IPS-18a (cell line): ENCODE measurements around the gene RDH5.

Source experiments
- H3K27ac ChIP-seq: one replicate; pipeline ENCODE4 v1.5.1; 2013; ENCODE audit warnings: low read length
- H3K27me3 ChIP-seq: one replicate; pipeline ENCODE4 v1.6.1; 2013; ENCODE audit warnings: mild to moderate bottlenecking, low read length; ENCODE audit not compliant: control insufficient read depth, insufficient read depth
- H3K36me3 ChIP-seq: one replicate; pipeline ENCODE4 v1.6.1; 2013; ENCODE audit warnings: low read depth, low read length; ENCODE audit not compliant: control insufficient read depth
- H3K4me1 ChIP-seq: one replicate; pipeline ENCODE4 v1.6.1; 2013; ENCODE audit warnings: low read depth, low read length; ENCODE audit not compliant: control insufficient read depth
- H3K4me3 ChIP-seq: one replicate; pipeline ENCODE4 v1.5.1; 2013; ENCODE audit warnings: low read length
- H3K9ac ChIP-seq: one replicate; pipeline ENCODE4 v1.6.1; 2013; ENCODE audit warnings: mild to moderate bottlenecking, low read length, moderate library complexity
- H3K9me3 ChIP-seq: one replicate; pipeline ENCODE4 v1.6.1; 2013; ENCODE audit warnings: low read depth, low read length; ENCODE audit not compliant: control insufficient read depth

The RDH5 gene

DNA sequence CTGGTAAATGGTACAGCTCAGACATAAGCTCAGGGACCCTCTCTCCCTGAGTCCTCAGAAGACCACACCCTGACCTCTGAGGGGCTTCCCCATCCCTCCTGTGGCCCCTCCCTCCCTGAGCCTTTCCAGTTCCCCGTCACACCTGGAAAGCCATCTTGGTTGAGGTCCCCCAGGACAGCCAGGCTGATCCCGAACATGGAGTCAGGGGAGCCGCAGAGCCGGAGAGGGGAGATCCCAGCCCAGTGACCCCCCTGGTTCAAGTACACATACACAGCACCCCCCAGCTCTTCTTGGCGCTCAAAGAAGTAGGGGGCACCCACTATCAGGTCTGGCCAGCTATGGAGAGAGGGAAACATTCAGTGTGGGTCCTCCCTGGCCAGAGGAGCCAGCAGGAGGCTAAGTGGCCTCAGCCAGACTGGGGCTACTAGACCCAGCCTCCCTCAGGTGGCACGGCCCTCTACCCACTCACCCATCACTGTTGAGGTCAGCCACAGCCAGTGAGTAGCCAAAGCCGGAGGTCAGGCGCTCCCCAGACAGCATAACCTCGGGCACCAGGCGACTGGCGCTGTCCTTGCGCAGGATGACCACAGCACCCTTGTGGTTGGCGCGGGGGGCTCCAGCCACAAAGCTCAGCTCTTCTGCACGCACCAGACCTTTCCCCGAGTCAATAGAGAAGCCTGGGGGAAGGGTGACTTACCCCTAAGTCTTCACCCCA is 21.8 kb upstream of the RDH5 start:
- Histone ChIP-seq H3K4me3 (no peak overlapping the region), H3K27ac (no peak overlapping the region), H3K9ac (no peak overlapping the region), H3K27me3 (no peaks in the 10 kb centered on the region), H3K36me3 (peaks cover 14% of the 10 kb centered on the region), H3K9me3 (no peaks in the 10 kb centered on the region), H3K4me1 (no peaks in the 10 kb centered on the region)

DNA sequence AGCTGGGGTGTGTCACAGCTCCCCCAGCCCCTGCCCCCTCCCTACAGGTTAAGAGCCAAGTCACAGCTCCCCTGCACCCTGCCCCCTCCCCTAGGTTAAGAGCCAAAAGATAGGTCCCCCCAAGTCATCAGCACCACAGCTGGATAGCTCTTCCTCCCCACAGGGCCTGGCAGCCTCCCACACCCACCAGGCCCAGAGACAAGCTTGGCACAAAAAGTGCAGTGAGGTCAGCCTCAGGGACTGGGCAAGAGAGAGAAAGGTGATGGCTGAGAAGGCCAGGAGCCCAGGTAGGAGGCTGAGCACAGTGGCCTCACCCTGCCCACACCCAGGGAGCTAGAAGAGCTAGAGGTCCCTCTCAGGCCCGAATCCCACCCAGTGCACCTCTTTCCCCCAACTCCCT is 21.2 kb upstream of the RDH5 start:
- Histone ChIP-seq H3K9ac (no peak overlapping the region), H3K36me3 (peaks cover 14% of the 10 kb centered on the region), H3K4me3 (no peak overlapping the region), H3K27ac (no peak overlapping the region), H3K9me3 (no peaks in the 10 kb centered on the region), H3K27me3 (no peaks in the 10 kb centered on the region), H3K4me1 (no peaks in the 10 kb centered on the region)

DNA sequence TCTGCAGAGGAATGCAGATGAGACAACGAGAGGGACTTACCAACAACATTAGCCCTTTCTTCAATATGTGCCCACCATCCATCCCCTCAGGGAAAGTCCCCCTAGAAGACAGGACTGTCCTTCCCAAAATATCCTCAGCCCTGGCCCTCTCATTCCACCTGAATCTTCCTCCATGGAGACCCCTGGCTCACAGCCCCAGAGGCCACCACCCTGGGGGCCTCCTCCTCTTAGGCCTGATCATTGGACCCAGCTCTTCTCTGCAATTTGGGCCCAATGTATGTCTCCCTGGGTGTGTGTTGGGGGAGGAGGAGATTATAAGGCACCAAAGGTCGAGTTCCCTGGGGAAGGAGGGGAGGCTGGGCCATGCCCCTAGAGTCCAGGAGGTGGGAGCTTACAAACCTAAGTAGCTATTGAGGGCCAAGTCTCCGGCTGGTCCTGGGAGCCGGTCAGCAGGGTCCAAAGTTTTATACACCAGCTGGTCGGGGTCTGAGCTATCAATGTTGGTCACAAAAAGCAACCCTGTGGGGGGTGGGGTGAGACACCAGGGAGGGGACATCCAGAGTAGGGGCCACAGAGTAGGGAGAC is 20.6 kb upstream of the RDH5 start:
- no peaks in the 10 kb centered on the region for H3K4me1 ChIP-seq
- peaks cover 11% of the 10 kb centered on the region for H3K36me3 ChIP-seq
- no peak overlapping the region for H3K9ac ChIP-seq
- H3K27ac ChIP-seq: no peak overlapping the region
- no peaks in the 10 kb centered on the region for H3K9me3 ChIP-seq
- H3K4me3 ChIP-seq: no peak overlapping the region
- no peaks in the 10 kb centered on the region for H3K27me3 ChIP-seq

DNA sequence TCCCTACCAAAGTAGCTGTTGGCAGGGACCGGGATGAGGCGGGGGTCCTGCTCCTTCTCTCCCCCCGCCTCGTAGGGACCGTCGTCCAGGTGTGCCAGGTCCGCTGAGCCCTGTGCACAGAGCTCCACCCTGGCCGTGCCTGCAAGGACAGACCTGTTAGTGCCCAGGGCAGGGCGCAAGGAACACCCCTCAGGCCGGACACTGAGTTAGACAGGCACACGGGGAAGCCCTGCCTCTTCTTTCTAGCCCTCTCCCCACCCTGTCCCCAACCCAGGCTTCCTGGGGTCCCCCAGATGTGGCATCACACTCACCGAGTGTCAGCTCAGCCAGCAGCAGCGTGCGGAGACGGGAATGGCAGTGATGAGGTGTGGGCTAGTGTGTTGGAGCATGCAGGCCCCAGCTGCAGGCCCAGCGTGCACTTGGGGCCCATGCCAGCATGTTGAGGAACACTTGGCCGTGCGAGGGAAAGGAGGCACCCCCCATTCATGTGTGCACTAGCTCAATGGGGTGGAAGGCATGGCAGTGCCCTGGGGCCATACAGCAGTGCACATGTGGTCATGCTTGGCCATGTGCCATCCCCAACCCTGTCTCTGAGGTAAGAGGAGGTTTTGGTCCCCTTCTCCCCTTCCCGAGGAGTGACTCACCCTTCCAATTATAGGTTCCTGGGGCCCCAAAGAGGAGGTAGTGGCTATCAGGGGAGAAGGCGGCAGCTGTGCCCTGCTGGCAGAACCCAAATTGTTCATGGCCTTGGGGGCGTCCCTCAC is 19.8 kb upstream of the RDH5 start:
- no peaks in the 10 kb centered on the region for H3K27me3 ChIP-seq
- H3K4me3 ChIP-seq: no peak overlapping the region
- no peak overlapping the region for H3K9ac ChIP-seq
- no peak overlapping the region for H3K27ac ChIP-seq
- H3K4me1 ChIP-seq: no peaks in the 10 kb centered on the region
- H3K9me3 ChIP-seq: no peaks in the 10 kb centered on the region
- peaks cover 5% of the 10 kb centered on the region for H3K36me3 ChIP-seq

DNA sequence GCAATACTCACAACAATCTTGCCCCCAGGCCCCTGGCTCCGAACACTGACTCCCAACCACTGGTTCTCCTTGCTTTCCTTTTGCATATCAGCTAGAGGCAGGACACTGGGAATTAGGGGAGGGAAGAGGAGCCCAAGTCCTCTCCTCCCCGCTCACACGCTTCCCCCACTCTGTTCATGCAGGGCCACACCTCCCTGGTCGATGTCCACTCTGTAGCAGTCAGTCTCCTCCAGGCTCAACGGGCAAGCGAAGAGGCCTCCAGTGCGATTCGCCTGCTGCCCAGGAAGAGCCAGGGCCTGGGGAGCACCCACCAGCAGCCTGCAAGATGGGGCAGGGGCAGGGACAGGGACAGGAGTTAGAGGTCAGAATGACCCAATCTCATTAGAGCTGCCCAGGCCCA is 17.3 kb upstream of the RDH5 start:
- Histone ChIP-seq H3K9me3 (no peaks in the 10 kb centered on the region), H3K9ac (no peak overlapping the region), H3K36me3 (no peaks in the 10 kb centered on the region), H3K27me3 (peaks cover 8% of the 10 kb centered on the region), H3K4me3 (no peak overlapping the region), H3K27ac (no peak overlapping the region), H3K4me1 (peaks cover 4% of the 10 kb centered on the region)

DNA sequence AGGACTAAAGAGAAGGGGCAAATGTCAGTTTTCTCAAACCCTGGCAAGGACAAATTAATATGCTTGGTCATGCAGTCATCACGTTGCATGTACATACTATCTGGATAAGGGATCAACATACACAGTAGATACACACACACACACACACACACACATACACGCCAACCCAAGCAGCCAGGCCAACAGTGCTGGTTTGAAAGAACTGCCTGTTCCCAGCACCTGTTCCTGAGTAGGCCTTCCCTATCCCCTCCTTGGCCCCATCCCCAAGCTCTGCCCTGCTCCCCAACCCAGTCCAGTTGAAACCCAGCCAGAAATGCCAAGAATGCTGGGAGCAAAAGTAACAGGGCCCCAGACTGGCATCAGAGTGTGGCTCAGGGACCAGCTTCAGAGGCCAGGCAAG is 16.9 kb upstream of the RDH5 start:
- Histone ChIP-seq H3K9me3 (no peaks in the 10 kb centered on the region), H3K4me1 (peaks cover 4% of the 10 kb centered on the region), H3K27ac (no peak overlapping the region)

DNA sequence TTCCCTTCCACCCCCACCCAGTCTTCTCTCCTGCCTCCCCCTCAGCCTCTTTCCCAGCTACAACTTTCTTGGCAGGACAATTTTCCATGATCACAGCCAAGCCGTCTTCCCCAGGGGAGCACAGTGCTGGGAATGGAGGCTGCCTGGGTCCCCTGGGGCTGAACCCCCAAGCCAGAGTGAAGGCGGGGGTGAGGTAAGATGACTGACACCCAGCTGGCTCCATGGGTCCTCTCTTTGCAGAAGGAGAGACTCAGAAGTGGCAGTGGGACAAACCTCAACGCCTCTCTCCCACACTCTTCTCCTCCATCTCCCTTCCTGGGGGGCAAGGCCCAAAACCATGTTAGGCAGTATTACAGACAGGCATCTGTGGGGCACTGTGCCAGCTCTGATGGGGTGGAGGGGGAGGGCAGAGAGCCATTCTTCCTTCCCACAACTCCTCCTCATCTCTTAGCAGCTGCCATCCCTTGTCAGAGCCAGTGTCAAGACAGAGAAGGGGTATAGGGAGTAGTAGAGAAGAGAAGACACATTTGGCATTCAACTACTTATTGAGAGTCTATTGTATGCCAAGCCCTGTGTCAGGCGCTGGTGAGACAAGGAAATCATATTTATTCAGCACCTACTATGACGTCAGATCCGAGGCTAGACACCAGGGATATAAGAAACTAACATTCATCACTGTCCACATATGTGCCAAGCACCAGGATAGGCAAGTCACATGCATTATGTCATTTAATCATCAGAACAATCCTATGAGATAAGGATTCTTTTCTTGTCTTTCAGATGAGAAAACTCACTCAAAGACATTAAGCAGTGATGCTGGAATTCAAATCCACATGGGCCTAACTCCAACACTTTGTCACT is 16.1 kb upstream of the RDH5 start:
- Histone ChIP-seq H3K9ac (no peak overlapping the region), H3K4me1 (peaks cover 11% of the 10 kb centered on the region), H3K27ac (no peak overlapping the region), H3K4me3 (no peak overlapping the region), H3K36me3 (no peaks in the 10 kb centered on the region), H3K9me3 (no peaks in the 10 kb centered on the region), H3K27me3 (peaks cover 8% of the 10 kb centered on the region)

More for the DNA sequence above, 16.9 kb upstream of the RDH5 start:
- Histone ChIP-seq H3K4me3 (no peak overlapping the region), H3K9ac (no peak overlapping the region), H3K36me3 (no peaks in the 10 kb centered on the region), H3K27me3 (peaks cover 8% of the 10 kb centered on the region)

DNA sequence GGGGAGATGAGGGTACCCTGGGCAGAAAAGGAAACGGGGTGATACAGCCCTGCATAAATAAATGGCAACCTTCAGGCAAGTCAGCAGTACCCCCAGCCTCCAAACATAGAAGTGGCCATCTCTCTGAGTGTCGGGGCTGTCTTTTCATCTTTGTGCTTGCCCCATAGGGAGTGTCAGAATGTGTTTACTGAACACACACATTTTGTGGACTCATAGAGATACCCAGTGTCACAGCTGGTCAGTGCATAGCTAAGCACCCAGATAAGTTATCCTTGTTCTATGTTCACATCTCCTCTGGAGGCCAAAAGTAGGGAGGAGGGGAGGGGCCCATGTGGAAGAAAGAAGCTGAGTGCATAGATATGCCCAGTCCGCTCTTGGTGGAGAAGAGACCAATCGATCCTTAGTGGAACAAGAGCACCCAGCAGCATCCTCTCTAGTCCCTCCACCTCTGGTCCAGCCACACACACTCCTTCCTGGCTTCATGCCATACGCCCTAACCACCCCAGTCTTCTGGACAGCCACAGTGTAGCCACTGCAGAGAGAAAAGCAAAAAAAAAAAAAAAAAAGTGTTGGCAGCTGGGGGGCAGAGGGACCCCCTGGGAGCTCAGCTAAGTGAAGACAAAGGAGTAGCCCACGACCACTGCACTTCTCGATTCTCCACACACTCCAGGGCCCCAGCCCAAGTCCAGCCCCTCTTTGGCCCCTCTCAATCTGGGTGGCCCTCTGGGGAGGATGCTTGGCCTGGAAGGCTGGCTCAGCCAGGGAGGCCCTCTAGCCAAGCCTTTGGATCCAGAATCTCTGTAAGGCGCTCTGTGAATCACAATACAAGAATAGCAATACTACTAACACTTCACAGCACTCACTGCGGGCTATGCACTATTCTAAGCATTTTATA is 15.1 kb upstream of the RDH5 start:
- H3K9me3 ChIP-seq: no peaks in the 10 kb centered on the region
- H3K9ac ChIP-seq: no peak overlapping the region
- peaks cover 8% of the 10 kb centered on the region for H3K27me3 ChIP-seq
- peaks cover 13% of the 10 kb centered on the region for H3K4me1 ChIP-seq
- H3K36me3 ChIP-seq: no peaks in the 10 kb centered on the region
- H3K4me3 ChIP-seq: peak overlapping the region; percentile 77
- H3K27ac ChIP-seq: no peak overlapping the region

DNA sequence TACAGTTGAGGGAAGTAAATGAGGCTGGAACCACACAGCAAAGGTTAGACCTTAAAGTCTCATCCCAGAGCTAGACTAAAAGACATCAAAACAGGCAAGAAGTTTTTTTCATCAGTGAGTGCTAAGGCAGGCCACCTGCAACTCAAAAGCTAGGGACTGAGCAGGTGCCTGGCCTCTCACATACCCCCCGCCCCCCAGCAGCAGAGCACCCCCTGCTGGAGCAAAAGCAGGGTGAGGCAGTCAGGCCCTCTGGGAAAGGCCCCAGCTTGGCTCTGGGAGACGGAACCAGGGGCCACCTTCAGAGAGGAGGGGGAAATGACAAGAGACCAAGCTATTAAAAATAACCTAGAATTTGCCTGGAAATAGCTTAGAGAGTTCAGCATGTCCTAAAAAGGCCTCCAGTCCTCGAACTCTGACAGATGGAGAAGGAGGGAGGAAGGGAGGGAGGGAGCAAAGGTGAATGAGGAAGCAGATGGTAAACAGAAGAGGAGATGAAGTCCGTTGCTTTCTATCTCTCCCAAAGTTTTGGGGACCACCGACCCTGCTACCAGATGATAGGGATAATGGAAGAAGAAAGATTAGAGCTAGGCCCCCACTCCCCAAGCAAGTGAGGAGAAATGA is 14.3 kb upstream of the RDH5 start:
- Histone ChIP-seq H3K27ac (no peak overlapping the region), H3K36me3 (no peaks in the 10 kb centered on the region), H3K27me3 (peaks cover 8% of the 10 kb centered on the region), H3K9me3 (no peaks in the 10 kb centered on the region), H3K4me1 (peaks cover 13% of the 10 kb centered on the region), H3K9ac (no peak overlapping the region), H3K4me3 (peak overlapping the region; percentile 77)

DNA sequence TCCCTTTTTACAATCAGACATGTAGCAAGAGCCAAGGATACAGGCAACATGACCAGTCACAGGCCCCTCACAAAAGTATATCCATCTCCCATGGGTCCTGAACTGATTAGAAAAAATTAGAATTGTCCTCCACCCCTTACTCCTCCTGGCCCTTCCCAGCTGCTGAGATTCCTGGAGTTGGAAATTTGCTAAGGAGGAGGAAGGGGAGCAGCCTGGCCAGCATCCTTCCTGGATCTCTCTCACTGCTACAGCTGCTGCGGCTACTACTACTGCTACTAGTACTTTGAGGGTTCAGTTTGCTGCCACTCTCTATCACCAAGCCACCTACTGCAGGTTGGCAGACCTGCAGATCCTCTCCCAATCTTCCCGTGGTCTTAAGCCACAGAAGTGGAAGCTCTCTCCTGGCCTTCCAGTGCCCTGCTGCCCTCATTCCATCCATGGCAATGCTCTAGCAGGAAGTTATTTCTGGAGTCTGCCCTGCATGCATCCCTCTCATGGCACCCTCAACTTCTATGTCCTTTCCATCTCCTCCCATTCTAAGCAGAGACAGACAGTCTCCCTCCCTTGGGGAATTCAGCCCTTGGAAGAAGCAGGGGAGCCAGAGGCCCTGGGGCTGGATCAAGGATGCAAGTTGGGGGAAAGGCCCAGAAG is 13.5 kb upstream of the RDH5 start:
- peaks cover 8% of the 10 kb centered on the region for H3K27me3 ChIP-seq
- H3K4me3 ChIP-seq: peak overlapping the region; percentile 77
- peaks cover 13% of the 10 kb centered on the region for H3K4me1 ChIP-seq
- H3K9me3 ChIP-seq: no peaks in the 10 kb centered on the region
- H3K36me3 ChIP-seq: no peaks in the 10 kb centered on the region
- H3K27ac ChIP-seq: no peak overlapping the region
- peak overlapping the region; percentile 41 for H3K9ac ChIP-seq
